Measurements from ENCODE around the gene GPR4.

Gene GPR4

DNA sequence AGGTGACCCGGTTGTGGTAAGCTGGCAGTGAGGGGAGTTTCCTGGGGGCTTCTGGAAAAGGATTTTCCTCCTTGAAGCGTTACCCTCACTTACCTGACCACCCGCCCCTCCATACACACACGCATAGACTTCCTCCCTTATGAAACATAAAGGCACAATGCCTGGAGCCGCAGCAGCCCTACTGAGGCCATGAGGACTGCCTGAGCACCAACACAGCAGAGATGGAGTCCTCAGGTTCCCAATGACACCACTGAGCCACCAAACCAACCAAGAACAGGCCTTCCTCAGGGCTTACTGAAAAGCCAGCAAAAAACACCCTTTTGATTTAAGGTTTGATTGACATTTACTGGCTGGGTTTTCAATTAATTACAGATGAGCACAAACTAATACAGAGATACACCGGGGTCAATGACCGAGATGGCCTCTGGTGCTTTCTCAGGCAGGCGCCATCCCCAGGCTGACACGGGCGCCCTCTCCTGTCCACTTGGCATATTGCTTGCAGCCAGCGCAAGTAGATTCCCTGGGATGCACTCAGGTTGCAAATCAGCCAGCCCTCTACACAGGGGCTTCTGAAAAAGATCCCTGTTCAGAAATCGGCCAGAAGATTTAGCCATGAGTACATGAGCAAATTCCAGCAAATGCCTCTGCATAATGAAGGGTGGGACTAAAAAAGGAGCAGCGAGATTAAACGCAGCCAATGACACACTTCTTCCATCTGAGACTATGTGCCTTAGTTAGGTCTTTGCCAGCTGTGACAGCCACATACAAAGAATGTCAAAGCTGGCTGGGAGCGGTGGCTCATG is 32.2 kb downstream of the GPR4 start:
- Mint-ChIP-seq H3K27me3 (ENCODE audit: low read depth, poor library complexity) (no peaks in the 10 kb centered on the region), H3K27ac (peak overlapping the region; percentile 68), H3K36me3 (ENCODE audit: low read depth) (no peaks in the 10 kb centered on the region), H3K4me3 (no peak overlapping the region), H3K9me3 (no peaks in the 10 kb centered on the region), H3K4me1 (peaks cover 16% of the 10 kb centered on the region)
- DNase-seq, result peak; percentile 79
- TF ChIP-seq, protein P1, sequence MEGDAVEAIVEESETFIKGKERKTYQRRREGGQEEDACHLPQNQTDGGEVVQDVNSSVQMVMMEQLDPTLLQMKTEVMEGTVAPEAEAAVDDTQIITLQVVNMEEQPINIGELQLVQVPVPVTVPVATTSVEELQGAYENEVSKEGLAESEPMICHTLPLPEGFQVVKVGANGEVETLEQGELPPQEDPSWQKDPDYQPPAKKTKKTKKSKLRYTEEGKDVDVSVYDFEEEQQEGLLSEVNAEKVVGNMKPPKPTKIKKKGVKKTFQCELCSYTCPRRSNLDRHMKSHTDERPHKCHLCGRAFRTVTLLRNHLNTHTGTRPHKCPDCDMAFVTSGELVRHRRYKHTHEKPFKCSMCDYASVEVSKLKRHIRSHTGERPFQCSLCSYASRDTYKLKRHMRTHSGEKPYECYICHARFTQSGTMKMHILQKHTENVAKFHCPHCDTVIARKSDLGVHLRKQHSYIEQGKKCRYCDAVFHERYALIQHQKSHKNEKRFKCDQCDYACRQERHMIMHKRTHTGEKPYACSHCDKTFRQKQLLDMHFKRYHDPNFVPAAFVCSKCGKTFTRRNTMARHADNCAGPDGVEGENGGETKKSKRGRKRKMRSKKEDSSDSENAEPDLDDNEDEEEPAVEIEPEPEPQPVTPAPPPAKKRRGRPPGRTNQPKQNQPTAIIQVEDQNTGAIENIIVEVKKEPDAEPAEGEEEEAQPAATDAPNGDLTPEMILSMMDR (IDR thresholded peaks at IDR 0.05), result peak; percentile 70

DNA sequence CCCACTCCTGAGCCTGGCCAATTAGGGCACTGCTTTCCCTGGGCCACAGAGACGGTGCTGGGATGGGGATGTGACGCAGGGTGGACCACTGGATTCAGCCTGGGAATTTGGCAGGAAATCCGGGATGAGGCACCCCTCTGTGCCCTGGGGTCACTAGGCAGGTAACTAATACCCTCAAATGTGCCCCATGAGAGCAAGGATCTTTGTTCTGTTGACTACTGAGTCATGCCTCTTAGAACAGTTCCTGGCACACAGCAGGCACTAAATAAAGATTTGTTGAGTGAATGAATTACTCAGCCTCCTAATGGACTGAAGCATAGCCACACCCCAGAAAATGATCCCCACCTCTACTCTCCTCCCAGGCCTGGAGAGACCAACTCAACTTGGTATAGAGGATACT is 33.3 kb downstream of the GPR4 start:
- no peaks in the 10 kb centered on the region for H3K36me3 Mint-ChIP-seq (ENCODE audit: low read depth)
- TF ChIP-seq, protein P1 (IDR thresholded peaks at IDR 0.05), result no peak
- H3K27me3 Mint-ChIP-seq (ENCODE audit: low read depth, poor library complexity), result no peaks in the 10 kb centered on the region
- H3K4me3 Mint-ChIP-seq, result no peak overlapping the region
- H3K27ac Mint-ChIP-seq, result no peak overlapping the region
- no peak for DNase-seq
- no peaks in the 10 kb centered on the region for H3K9me3 Mint-ChIP-seq
- H3K4me1 Mint-ChIP-seq, result peaks cover 16% of the 10 kb centered on the region

DNA sequence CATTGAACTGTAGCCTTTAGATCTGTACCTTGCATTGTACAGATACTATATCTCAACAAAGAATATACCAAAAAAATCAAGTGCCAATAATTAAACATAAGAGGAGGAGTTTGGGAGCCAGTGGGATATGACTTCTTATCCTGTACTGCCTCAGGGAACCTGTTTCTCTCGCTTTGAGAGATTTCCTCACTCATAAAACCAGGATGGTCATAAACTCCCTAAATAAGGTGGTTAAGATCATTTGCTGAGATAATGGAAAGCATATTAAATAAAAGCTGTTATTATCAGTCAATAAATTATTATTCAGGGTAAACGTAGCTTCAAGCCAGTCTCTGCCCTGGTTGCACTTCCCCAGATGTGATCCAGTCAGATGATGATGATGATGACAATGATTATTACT is 34.4 kb downstream of the GPR4 start:
- Mint-ChIP-seq H3K4me1 (peaks cover 16% of the 10 kb centered on the region), H3K4me3 (no peak overlapping the region), H3K27me3 (ENCODE audit: low read depth, poor library complexity) (no peaks in the 10 kb centered on the region), H3K9me3 (no peaks in the 10 kb centered on the region), H3K27ac (no peak overlapping the region), H3K36me3 (ENCODE audit: low read depth) (no peaks in the 10 kb centered on the region)
- TF ChIP-seq, protein P1 (IDR thresholded peaks at IDR 0.05), result no peak
- no peak for DNase-seq

DNA sequence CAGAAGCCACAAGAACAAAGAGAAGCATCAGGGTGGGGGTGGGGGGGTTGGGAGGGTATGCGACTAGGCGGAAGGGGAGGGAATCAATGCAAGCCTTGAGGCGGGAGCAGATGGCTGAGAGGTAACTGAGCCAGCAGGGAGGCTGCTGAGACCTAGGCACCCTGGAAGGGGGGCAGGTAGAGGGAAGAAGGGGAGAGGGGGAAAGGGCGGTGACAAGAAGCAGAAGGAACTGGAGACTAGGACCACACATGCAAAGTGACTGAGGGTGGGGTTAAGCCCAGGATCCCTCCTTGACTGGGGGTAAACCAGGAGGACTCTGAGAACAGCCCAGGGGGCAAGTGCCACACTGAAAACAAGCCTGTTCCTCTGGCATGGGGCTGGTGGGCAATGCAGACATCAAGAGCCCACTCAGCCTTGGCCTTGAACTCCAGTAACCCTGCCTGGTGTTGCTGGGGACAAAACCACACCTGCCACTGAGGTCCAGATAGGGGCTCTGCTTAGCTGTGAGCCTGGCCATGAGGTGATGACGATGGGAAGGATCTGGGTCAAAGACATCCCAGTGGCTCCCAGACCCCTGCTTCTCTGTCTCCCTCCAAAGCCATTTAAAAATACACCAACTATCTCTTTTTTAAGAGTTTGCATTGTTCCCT is 37.8 kb downstream of the GPR4 start:
- Mint-ChIP-seq H3K9me3 (no peaks in the 10 kb centered on the region), H3K4me1 (peaks cover 19% of the 10 kb centered on the region), H3K27ac (no peak overlapping the region), H3K4me3 (no peak overlapping the region), H3K36me3 (ENCODE audit: low read depth) (peaks cover 5% of the 10 kb centered on the region), H3K27me3 (ENCODE audit: low read depth, poor library complexity) (no peaks in the 10 kb centered on the region)
- DNase-seq, result no peak
- TF ChIP-seq, protein P1 (IDR thresholded peaks at IDR 0.05), result no peak

DNA sequence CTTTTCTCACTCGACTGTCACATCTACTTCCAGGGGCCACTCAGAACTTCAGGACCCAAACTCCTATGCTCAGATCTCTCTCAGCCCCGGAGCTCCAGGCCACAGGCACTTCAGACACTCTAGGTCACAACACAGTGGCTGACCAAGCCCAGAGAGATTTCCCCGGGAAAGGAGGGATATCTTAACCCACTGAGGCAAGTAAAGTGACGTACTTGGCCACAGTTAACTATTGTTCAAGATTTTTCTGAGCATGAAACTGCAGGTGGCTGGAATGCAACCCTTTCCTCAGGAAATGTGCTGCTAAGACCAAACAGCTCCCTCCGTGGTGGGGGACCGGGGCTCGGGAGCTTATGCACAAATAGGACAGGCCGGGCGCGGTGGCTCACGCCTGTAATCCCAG is 41.3 kb downstream of the GPR4 start:
- Mint-ChIP-seq H3K4me1 (peaks cover 18% of the 10 kb centered on the region), H3K4me3 (no peak overlapping the region), H3K9me3 (no peaks in the 10 kb centered on the region), H3K27ac (peak overlapping the region; percentile 89), H3K27me3 (ENCODE audit: low read depth, poor library complexity) (peaks cover 3% of the 10 kb centered on the region), H3K36me3 (ENCODE audit: low read depth) (peaks cover 5% of the 10 kb centered on the region)
- TF ChIP-seq, protein P1 (IDR thresholded peaks at IDR 0.05), result no peak
- DNase-seq, result no peak

All from nephron progenitor cell (in vitro differentiated cells).